CD14-positive monocyte (primary cell): Measurements from ENCODE around the gene ARHGDIA. TPM values are rescaled to one million over a fixed set of nuclear protein-coding genes. Genes with fewer than 3 reads are reported as not detected.

ENCODE experiments used
- DNase-seq, 3 donors: peaks; one replicate each; pipeline ENCODE4 v3.0.0-alpha.2; 2011 to 2022
- H2AFZ ChIP-seq: 2 replicates; pipeline ENCODE4 v1.6.0; 2012; ENCODE audit warnings: mild to moderate bottlenecking, low read depth, low read length, inconsistent platforms; ENCODE audit not compliant: insufficient read depth, poor library complexity, severe bottlenecking
- H3K27ac ChIP-seq, 2 donors: 1 replicate in 1 of 2; 2 replicates in 1 of 2; pipeline ENCODE4 v1.5.1; 2012 to 2013; ENCODE audit warnings: low read length in 2 of 2, control low read depth in 1 of 2, inconsistent platforms in 1 of 2, low read depth in 1 of 2, mild to moderate bottlenecking in 1 of 2
- H3K27me3 ChIP-seq, 2 donors: one replicate each; pipeline versions ENCODE4 v1.6.0 to v1.6.1; 2011 to 2013; ENCODE audit warnings: low read length in 2 of 2; ENCODE audit not compliant: control insufficient read depth in 2 of 2, insufficient read depth in 2 of 2
- H3K36me3 ChIP-seq, 2 donors: replicated peaks in 1 of 2; 1 replicate in 1 of 2; 2 replicates in 1 of 2; pipeline versions ENCODE4 v1.5.1 to v1.6.1; 2012 to 2013; ENCODE audit warnings: low read length in 2 of 2, control low read depth in 1 of 2, inconsistent platforms in 1 of 2, mild to moderate bottlenecking in 1 of 2; ENCODE audit not compliant: insufficient read depth in 2 of 2, control insufficient read depth in 1 of 2
- H3K4me1 ChIP-seq, 2 donors: 1 replicate in 1 of 2; 2 replicates in 1 of 2; pipeline versions ENCODE4 v1.5.1 to v1.6.1; 2012 to 2013; ENCODE audit warnings: low read length in 2 of 2, control low read depth in 1 of 2, inconsistent platforms in 1 of 2, mild to moderate bottlenecking in 1 of 2, moderate library complexity in 1 of 2; ENCODE audit not compliant: insufficient read depth in 2 of 2, control insufficient read depth in 1 of 2
- H3K4me2 ChIP-seq: replicated peaks from 2 replicates; pipeline ENCODE3; 2012; ENCODE audit warnings: low read length, moderate library complexity, mild to moderate bottlenecking; ENCODE audit not compliant: poor library complexity, severe bottlenecking; ENCODE audit errors: extremely low read depth
- H3K4me3 ChIP-seq, 3 experiments: fragments of 200-600 bp in 1 of 3; sonication (generic) in 1 of 3; replicated peaks in 1 of 3; 1 replicate in 2 of 3; 2 replicates in 1 of 3; pipeline ENCODE4 v1.5.1; 2011 to 2013; ENCODE audit warnings: low read length in 3 of 3, mild to moderate bottlenecking in 3 of 3, control low read depth in 2 of 3, low read depth in 2 of 3, inconsistent platforms in 1 of 3, moderate library complexity in 1 of 3
- H3K79me2 ChIP-seq: 2 replicates; pipeline ENCODE4 v1.6.0; 2012; ENCODE audit warnings: mild to moderate bottlenecking, control low read depth, inconsistent platforms, low read length, moderate library complexity; ENCODE audit not compliant: insufficient read depth
- H3K9ac ChIP-seq: 2 replicates; pipeline ENCODE4 v1.6.0; 2017; ENCODE audit warnings: low read length, mild to moderate bottlenecking; ENCODE audit not compliant: insufficient read depth, poor library complexity, severe bottlenecking
- H3K9me3 ChIP-seq, 2 donors: replicated peaks in 1 of 2; 1 replicate in 1 of 2; 2 replicates in 1 of 2; pipeline versions ENCODE4 v1.5.1 to v1.6.1; 2012 to 2013; ENCODE audit warnings: low read length in 2 of 2, control low read depth in 1 of 2; ENCODE audit not compliant: control insufficient read depth in 1 of 2, insufficient read depth in 1 of 2
- H4K20me1 ChIP-seq: 2 replicates; pipeline ENCODE4 v1.6.0; 2012; ENCODE audit warnings: mild to moderate bottlenecking, low read length, control low read depth, moderate library complexity; ENCODE audit not compliant: insufficient read depth
- H3K27ac Mint-ChIP-seq, 7 donors: one replicate each; pipeline ENCODE4 v1.8.0; 2020; ENCODE audit warnings: mild to moderate bottlenecking in 7 of 7, mixed read lengths in 7 of 7, moderate library complexity in 6 of 7, inconsistent platforms in 2 of 7
- H3K27me3 Mint-ChIP-seq, 3 donors: one replicate each; pipeline ENCODE4 v1.8.0; 2021 to 2022; ENCODE audit warnings: low read depth in 3 of 3, mild to moderate bottlenecking in 3 of 3, mixed read lengths in 3 of 3, moderate library complexity in 3 of 3, inconsistent platforms in 1 of 3
- H3K36me3 Mint-ChIP-seq, 2 donors: one replicate each; pipeline ENCODE4 v1.8.0; 2020; ENCODE audit warnings: mixed read lengths in 2 of 2, inconsistent platforms in 1 of 2, mild to moderate bottlenecking in 1 of 2
- H3K4me1 Mint-ChIP-seq: one replicate; pipeline ENCODE4 v1.8.0; 2020; ENCODE audit warnings: mild to moderate bottlenecking, mixed read lengths
- H3K4me3 Mint-ChIP-seq, 2 donors: one replicate each; pipeline ENCODE4 v1.8.0; 2020; ENCODE audit warnings: mild to moderate bottlenecking in 2 of 2, mixed read lengths in 2 of 2, moderate library complexity in 1 of 2
- H3K9me3 Mint-ChIP-seq, 7 donors: one replicate each; pipeline ENCODE4 v1.8.0; 2020 to 2022; ENCODE audit warnings: mixed read lengths in 7 of 7, mild to moderate bottlenecking in 6 of 7, moderate library complexity in 6 of 7, inconsistent platforms in 2 of 7
- CTCF ChIP-seq: fragments of 200-600 bp; IDR thresholded peaks from one replicate; pipeline ENCODE4 v1.8.0; 2022; ENCODE audit warnings: antibody characterized with exemption, mild to moderate bottlenecking
- WGBS: methylation state at CpG from one replicate; pipeline ENCODE4 v1.1.5; 2013; ENCODE audit warnings: missing lambda C conversion rate; ENCODE audit not compliant: insufficient coverage; 5-methylcytosine and 5-hydroxymethylcytosine counted together
- intact Hi-C, 2 donors: fragments of 100-400 bp; cut with micrococcal nuclease; formaldehyde crosslinking; loops; one replicate each; pipeline versions ENCODE4 v1.15.0 to v1.15.1; 2023
- polyA plus RNA-seq, 3 donors: library from polyadenylated mRNA; depleted of rRNA in 1 of 3; unstranded in 2 of 3; stranded (reverse) in 1 of 3; fragments of 300-500 nt in 2 of 3; fragments of >200 nt in 1 of 3; fragmentation: Illumina TruSeq in 2 of 3; gene quantifications; 1 replicate in 2 of 3; 2 replicates in 1 of 3; pipeline ENCODE4 v1.2.3, GENCODE V29; 2012 to 2021

The ARHGDIA gene
- polyA plus RNA-seq, 3 donors: 86.3 to 477 (median 97.2) TPM

- peaks cover 23% of the 10 kb centered on the region for H3K4me1 Mint-ChIP-seq
- H3K36me3 Mint-ChIP-seq: peaks cover 42 to 62% of the 10 kb centered on the region in 2 donors
- peaks cover 39% of the 10 kb centered on the region for H4K20me1 ChIP-seq
- H3K27me3 Mint-ChIP-seq: no peaks in the 10 kb centered on the region
- no peaks in the 10 kb centered on the region for H3K9me3 ChIP-seq
- no peak overlapping the region for H2AFZ ChIP-seq
- H3K4me3 ChIP-seq: no peak overlapping the region
- peaks cover 46 to 52% of the 10 kb centered on the region in 2 donors for H3K36me3 ChIP-seq
- WGBS: 96% methylated on average over 12 of the region's 12 CpGs
- peaks cover 20% of the 10 kb centered on the region for H3K79me2 ChIP-seq
- no peak overlapping the region for H3K27ac Mint-ChIP-seq
- intact Hi-C loops: no loop called here
- no peak for TF ChIP-seq CTCF
- peaks cover 15 to 16% of the 10 kb centered on the region in 2 donors for H3K4me1 ChIP-seq
- H3K27ac ChIP-seq: no peak overlapping the region
- no peak overlapping the region for H3K9ac ChIP-seq
- H3K9me3 Mint-ChIP-seq: no peaks in the 10 kb centered on the region
- no peaks in the 10 kb centered on the region for H3K27me3 ChIP-seq
- DNase-seq: no peak
- no peak overlapping the region for H3K4me3 Mint-ChIP-seq
- H3K4me2 ChIP-seq: no peak overlapping the region
Measured at GRCh38 chr17:81909231-81909630, 38.1 kb upstream of the ARHGDIA start.

GRCh38 chr17:81908793-81909192 is 37.7 kb upstream of the ARHGDIA start:
- peaks cover 15 to 16% of the 10 kb centered on the region in 2 donors for H3K4me1 ChIP-seq
- Mint-ChIP-seq H3K27ac (peak overlapping the region in 1 of 7 donors; percentile 25), H3K36me3 (peaks cover 42 to 62% of the 10 kb centered on the region in 2 donors), H3K4me1 (peaks cover 23% of the 10 kb centered on the region), H3K9me3 (no peaks in the 10 kb centered on the region), H3K27me3 (peaks cover 0 to 1% (median 0%) of the 10 kb centered on the region in 3 donors), H3K4me3 (no peak overlapping the region)
- H3K9me3 ChIP-seq: no peaks in the 10 kb centered on the region
- peaks cover 15% of the 10 kb centered on the region for H3K79me2 ChIP-seq
- no peak overlapping the region for H3K9ac ChIP-seq
- no peak for TF ChIP-seq CTCF
- H2AFZ ChIP-seq: no peak overlapping the region
- H3K4me3 ChIP-seq: no peak overlapping the region
- WGBS: 99% methylated on average over 9 of the region's 11 CpGs
- no peaks in the 10 kb centered on the region for H3K27me3 ChIP-seq
- no peak for DNase-seq
- intact Hi-C loops: no loop called here
- H3K27ac ChIP-seq: no peak overlapping the region
- H3K4me2 ChIP-seq: no peak overlapping the region
- H3K36me3 ChIP-seq: peaks cover 42 to 52% of the 10 kb centered on the region in 2 donors
- H4K20me1 ChIP-seq: peaks cover 35% of the 10 kb centered on the region
